Forelimb muscle (tissue), 1 donor: ENCODE results near the gene ELMO1. TPM values are rescaled to one million over a fixed set of nuclear protein-coding genes. Genes with fewer than 3 reads are reported as not detected.

ENCODE experiments used
- DNase-seq: peaks from one replicate; pipeline ENCODE4 v3.0.0-alpha.2; 2013; ENCODE audit warnings: low read depth
- polyA plus RNA-seq: library from polyadenylated mRNA; unstranded; fragments of 120-200 nt; gene quantifications from one replicate; pipeline ENCODE4 v1.2.1, GENCODE V29; 2013; ENCODE audit not compliant: insufficient read length

ELMO1 gene
- polyA plus RNA-seq, 1 donor: 24.5 TPM

GRCh38 chr7:37218956-37219355, 229.7 kb downstream of the ELMO1 start:
- no peak for DNase-seq

- no peak for DNase-seq
Observed at GRCh38 chr7:37216923-37217322, 231.7 kb downstream of the ELMO1 start.

- no peak for DNase-seq
Observed at GRCh38 chr7:37216156-37216852, 232.4 kb downstream of the ELMO1 start.

DNA sequence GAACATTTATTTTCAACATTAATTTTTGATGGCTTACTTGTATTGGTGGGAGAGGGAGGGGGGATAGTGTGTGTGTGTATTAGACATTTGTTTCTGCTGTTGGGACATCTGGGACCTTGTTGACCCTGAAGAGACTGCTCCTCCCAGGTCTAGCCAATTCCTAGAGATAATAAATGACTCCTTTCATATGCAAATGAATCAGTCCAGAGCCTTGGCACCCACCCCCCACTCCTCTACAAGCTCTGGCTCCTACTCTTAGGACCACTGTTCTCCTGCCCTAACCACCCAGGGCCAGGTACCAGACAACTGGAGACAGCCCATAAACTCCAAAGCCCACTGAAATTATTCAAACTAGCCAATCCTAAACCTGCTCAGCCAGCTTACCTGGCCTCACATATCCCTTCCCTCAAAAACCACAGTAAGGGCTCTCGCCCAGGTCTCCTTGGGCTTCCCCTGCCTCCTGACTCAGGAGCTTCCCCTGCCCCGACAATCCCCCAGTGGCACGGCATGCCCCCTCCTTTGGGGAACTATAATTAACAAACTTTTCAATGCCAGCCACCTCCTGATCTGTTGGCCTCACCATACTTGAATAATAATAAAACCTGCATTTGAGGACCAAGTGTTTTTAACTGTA, 233.3 kb downstream of the ELMO1 start:
- no peak for DNase-seq

DNA sequence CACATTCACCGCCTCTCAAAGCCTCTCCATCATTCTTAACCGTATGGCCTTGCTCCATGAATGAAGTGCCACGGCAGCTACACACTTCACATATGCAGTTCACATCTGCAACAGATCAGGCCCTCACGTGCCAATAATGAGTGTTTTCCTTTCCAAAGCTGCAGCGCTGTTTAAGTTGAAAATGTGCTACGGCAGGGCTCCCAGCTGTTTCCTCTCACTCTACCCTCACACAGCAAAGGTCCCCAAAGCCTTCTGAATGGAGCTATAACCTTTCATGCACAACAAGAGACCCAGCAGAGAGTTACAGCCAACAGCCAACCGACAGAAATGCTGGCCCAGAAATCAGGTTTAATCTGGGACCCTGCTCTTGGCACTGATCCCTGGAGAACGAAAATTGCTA, 236.1 kb downstream of the ELMO1 start:
- peak; percentile 84 for DNase-seq

- no peak for DNase-seq
Observed at GRCh38 chr7:37212051-37212450, 236.6 kb downstream of the ELMO1 start.

GRCh38 chr7:37211097-37211880, 237.4 kb downstream of the ELMO1 start:
- DNase-seq: peak; percentile 92

GRCh38 chr7:37209195-37209594, 239.5 kb downstream of the ELMO1 start:
- DNase-seq: no peak

DNA sequence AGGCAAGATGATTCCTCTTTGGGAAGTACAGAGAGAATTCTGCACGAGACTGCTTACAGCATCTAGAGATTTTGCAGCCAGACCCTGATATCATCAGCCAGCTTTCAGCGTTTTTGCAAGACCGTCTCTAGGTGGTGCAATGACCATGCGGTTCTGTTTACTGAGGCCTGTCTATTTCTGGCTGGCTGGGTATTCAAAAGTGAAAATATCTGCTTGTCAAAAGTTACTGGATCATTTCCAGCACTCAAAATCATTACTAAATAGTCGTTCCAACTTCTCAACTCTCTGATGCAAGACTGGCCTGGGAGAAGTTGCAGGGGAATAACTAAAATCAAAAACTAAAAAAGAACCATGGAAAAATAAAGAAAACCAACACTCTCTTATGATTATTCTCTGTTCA, 240.1 kb downstream of the ELMO1 start:
- DNase-seq: peak; percentile 98

GRCh38 chr7:37206192-37206591, 242.5 kb downstream of the ELMO1 start:
- no peak for DNase-seq

GRCh38 chr7:37205451-37205850, 243.2 kb downstream of the ELMO1 start:
- no peak for DNase-seq

DNA sequence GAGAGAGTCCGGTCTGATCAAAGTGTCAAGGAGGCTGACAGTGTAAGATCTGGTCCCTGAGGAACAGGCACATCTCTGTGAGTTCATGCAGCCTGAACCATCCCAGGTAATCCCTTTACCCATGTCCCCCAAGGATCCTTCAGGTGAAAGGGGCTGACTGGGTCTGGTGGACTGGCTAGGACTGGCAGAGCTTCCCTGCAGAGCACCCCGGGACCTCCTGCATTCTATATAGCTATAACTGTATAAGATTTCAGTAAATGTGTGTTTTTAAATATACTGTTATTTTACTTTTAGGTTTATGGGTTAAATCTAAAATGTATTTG, 246.8 kb downstream of the ELMO1 start:
- no peak for DNase-seq

DNA sequence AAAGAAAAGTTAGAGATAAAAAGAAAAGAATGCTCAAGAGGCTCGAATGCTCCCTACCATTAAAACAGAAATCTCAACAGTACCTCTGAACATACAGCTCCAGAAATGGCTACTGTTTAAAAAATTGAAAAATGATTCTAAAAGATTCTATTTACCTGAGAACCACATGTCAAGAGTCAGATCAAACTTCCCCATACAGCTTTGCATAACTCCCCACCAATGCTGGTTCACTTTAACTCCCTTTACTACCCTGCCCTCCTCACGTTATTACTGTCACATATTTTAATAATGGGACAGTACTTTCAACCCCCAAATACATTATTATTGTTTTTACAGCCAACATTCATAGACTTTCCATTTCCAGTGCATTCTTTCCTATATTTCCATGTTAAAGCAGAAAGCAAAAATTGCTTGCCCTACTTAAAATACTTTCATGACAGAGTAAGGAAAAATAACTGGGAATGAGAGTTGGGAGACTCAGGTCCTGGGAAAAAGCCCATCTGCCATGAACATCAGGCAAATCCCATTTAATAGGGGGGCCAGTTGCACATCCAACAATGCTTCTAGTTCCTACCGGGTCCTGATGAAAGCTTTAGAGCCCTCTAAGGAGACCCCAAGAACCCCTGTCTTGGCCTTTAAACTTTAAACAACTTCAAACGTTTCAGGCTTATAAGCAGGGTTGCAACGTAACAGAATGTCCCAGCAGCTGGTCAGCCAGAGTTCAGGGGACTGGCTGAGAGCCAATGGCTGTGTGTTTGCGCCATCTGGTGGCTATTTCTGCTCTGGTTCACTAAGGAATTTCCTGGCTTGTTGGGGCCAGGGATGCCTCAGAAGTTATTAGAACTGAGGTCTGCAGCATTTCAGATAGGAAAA, 247.4 kb downstream of the ELMO1 start:
- no peak for DNase-seq

DNA sequence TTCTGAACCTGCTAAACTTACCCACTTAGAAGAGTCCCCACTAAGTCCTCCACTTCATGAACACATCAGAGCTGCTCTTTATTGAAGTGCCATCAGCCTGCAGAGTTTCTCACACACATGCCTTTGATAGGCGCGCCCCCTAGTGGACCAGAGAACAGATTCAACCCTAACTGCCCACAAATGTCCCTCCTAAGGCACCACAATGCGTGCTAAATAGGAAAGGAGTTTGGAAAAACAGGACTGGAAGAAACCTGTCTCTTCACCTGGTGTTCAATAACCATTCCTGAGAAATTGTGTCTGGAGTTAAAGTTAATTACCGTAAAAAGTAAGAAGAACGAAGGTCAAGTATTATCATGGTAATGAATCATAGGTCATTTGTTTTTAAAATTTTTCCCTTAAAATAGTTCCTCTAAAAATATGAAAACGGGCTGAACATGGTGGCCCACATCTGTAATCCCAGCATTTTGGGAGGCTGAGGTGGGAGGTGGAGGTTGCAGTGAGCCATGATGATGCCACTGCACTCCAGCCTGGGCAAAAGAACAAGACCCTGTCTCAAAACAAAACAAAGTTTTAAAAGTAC, 249.7 kb downstream of the ELMO1 start:
- no peak for DNase-seq

- no peak for DNase-seq
Observed at GRCh38 chr7:37198041-37198905, 250.4 kb downstream of the ELMO1 start.

DNA sequence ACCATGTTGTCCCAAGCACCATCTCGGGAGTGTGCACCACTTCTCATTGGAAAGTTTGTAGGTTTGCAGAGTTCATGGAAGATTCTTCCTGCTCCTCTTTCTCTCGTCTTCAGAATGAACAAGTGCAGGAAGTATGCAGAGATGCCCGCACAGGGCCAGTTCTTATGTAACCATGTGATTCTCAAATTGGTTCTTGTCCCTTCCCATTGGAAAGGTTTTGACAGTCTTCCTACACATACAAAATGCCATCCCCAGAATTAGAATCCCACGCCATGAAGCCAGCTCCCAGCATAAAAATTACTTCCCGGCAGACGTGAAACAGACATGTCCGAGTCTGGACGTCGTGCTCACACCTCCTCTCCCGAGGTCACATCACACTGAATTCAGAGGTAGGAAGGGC, 251.6 kb downstream of the ELMO1 start:
- no peak for DNase-seq

- no peak for DNase-seq
Observed at GRCh38 chr7:37196676-37197075, 252.0 kb downstream of the ELMO1 start.

DNA sequence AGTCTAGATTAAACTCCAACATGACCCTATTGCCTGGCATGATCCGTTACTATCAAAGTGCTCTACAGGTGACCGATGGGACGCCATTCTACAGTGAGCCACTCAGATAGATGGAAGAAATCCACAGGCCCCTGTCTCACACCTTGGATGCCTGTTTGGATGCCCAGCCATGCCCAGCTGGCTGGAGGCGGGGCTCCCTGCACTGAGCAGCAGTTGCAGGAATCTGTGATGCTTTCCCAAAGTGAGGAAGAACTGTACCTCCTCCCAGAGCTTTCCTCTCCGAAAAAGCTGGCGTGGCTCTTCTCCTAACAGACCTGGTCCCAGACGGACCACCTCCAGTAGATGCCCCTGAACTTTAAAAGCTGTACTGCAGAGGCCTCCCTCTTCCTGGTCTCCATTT, 253.3 kb downstream of the ELMO1 start:
- DNase-seq: no peak

- DNase-seq: no peak
Observed at GRCh38 chr7:37194943-37195342, 253.7 kb downstream of the ELMO1 start.

DNA sequence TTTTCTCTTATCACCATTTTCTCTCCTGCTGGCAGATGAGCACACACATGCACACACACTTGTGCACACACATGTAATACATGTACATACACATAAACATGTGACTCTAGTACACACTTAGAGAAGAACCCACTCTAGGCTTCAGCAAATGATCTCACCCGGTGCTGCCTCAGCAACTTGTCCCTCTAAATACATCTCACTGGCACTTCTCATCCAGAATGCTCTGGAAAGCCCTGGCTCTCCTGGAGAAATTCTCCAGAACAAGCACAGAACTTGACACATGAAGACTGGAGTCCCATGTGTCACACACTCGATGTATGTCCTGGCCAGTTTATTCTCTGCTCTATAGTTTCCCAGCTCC, 254.9 kb downstream of the ELMO1 start:
- no peak for DNase-seq
